CD14-positive monocyte (primary cell): ENCODE results near the gene DPY19L3. TPM values are rescaled to one million over a fixed set of nuclear protein-coding genes. Genes with fewer than 3 reads are reported as not detected.

Source experiments
- DNase-seq, 3 donors: peaks; one replicate each; pipeline ENCODE4 v3.0.0-alpha.2; 2011 to 2022
- H2AFZ ChIP-seq: 2 replicates; pipeline ENCODE4 v1.6.0; 2012; ENCODE audit warnings: mild to moderate bottlenecking, low read depth, low read length, inconsistent platforms; ENCODE audit not compliant: insufficient read depth, poor library complexity, severe bottlenecking
- H3K27ac ChIP-seq, 2 donors: 1 replicate in 1 of 2; 2 replicates in 1 of 2; pipeline ENCODE4 v1.5.1; 2012 to 2013; ENCODE audit warnings: low read length in 2 of 2, control low read depth in 1 of 2, inconsistent platforms in 1 of 2, low read depth in 1 of 2, mild to moderate bottlenecking in 1 of 2
- H3K27me3 ChIP-seq, 2 donors: one replicate each; pipeline versions ENCODE4 v1.6.0 to v1.6.1; 2011 to 2013; ENCODE audit warnings: low read length in 2 of 2; ENCODE audit not compliant: control insufficient read depth in 2 of 2, insufficient read depth in 2 of 2
- H3K36me3 ChIP-seq, 2 donors: replicated peaks in 1 of 2; 1 replicate in 1 of 2; 2 replicates in 1 of 2; pipeline versions ENCODE4 v1.5.1 to v1.6.1; 2012 to 2013; ENCODE audit warnings: low read length in 2 of 2, control low read depth in 1 of 2, inconsistent platforms in 1 of 2, mild to moderate bottlenecking in 1 of 2; ENCODE audit not compliant: insufficient read depth in 2 of 2, control insufficient read depth in 1 of 2
- H3K4me1 ChIP-seq, 2 donors: 1 replicate in 1 of 2; 2 replicates in 1 of 2; pipeline versions ENCODE4 v1.5.1 to v1.6.1; 2012 to 2013; ENCODE audit warnings: low read length in 2 of 2, control low read depth in 1 of 2, inconsistent platforms in 1 of 2, mild to moderate bottlenecking in 1 of 2, moderate library complexity in 1 of 2; ENCODE audit not compliant: insufficient read depth in 2 of 2, control insufficient read depth in 1 of 2
- H3K4me2 ChIP-seq: replicated peaks from 2 replicates; pipeline ENCODE3; 2012; ENCODE audit warnings: low read length, moderate library complexity, mild to moderate bottlenecking; ENCODE audit not compliant: poor library complexity, severe bottlenecking; ENCODE audit errors: extremely low read depth
- H3K4me3 ChIP-seq, 3 experiments: fragments of 200-600 bp in 1 of 3; sonication (generic) in 1 of 3; replicated peaks in 1 of 3; 1 replicate in 2 of 3; 2 replicates in 1 of 3; pipeline ENCODE4 v1.5.1; 2011 to 2013; ENCODE audit warnings: low read length in 3 of 3, mild to moderate bottlenecking in 3 of 3, control low read depth in 2 of 3, low read depth in 2 of 3, inconsistent platforms in 1 of 3, moderate library complexity in 1 of 3
- H3K79me2 ChIP-seq: 2 replicates; pipeline ENCODE4 v1.6.0; 2012; ENCODE audit warnings: mild to moderate bottlenecking, control low read depth, inconsistent platforms, low read length, moderate library complexity; ENCODE audit not compliant: insufficient read depth
- H3K9ac ChIP-seq: 2 replicates; pipeline ENCODE4 v1.6.0; 2017; ENCODE audit warnings: low read length, mild to moderate bottlenecking; ENCODE audit not compliant: insufficient read depth, poor library complexity, severe bottlenecking
- H3K9me3 ChIP-seq, 2 donors: replicated peaks in 1 of 2; 1 replicate in 1 of 2; 2 replicates in 1 of 2; pipeline versions ENCODE4 v1.5.1 to v1.6.1; 2012 to 2013; ENCODE audit warnings: low read length in 2 of 2, control low read depth in 1 of 2; ENCODE audit not compliant: control insufficient read depth in 1 of 2, insufficient read depth in 1 of 2
- H4K20me1 ChIP-seq: 2 replicates; pipeline ENCODE4 v1.6.0; 2012; ENCODE audit warnings: mild to moderate bottlenecking, low read length, control low read depth, moderate library complexity; ENCODE audit not compliant: insufficient read depth
- H3K27ac Mint-ChIP-seq, 7 donors: one replicate each; pipeline ENCODE4 v1.8.0; 2020; ENCODE audit warnings: mild to moderate bottlenecking in 7 of 7, mixed read lengths in 7 of 7, moderate library complexity in 6 of 7, inconsistent platforms in 2 of 7
- H3K27me3 Mint-ChIP-seq, 3 donors: one replicate each; pipeline ENCODE4 v1.8.0; 2021 to 2022; ENCODE audit warnings: low read depth in 3 of 3, mild to moderate bottlenecking in 3 of 3, mixed read lengths in 3 of 3, moderate library complexity in 3 of 3, inconsistent platforms in 1 of 3
- H3K36me3 Mint-ChIP-seq, 2 donors: one replicate each; pipeline ENCODE4 v1.8.0; 2020; ENCODE audit warnings: mixed read lengths in 2 of 2, inconsistent platforms in 1 of 2, mild to moderate bottlenecking in 1 of 2
- H3K4me1 Mint-ChIP-seq: one replicate; pipeline ENCODE4 v1.8.0; 2020; ENCODE audit warnings: mild to moderate bottlenecking, mixed read lengths
- H3K4me3 Mint-ChIP-seq, 2 donors: one replicate each; pipeline ENCODE4 v1.8.0; 2020; ENCODE audit warnings: mild to moderate bottlenecking in 2 of 2, mixed read lengths in 2 of 2, moderate library complexity in 1 of 2
- H3K9me3 Mint-ChIP-seq, 7 donors: one replicate each; pipeline ENCODE4 v1.8.0; 2020 to 2022; ENCODE audit warnings: mixed read lengths in 7 of 7, mild to moderate bottlenecking in 6 of 7, moderate library complexity in 6 of 7, inconsistent platforms in 2 of 7
- WGBS: methylation state at CpG from one replicate; pipeline ENCODE4 v1.1.5; 2013; ENCODE audit warnings: missing lambda C conversion rate; ENCODE audit not compliant: insufficient coverage; 5-methylcytosine and 5-hydroxymethylcytosine counted together
- intact Hi-C, 2 donors: fragments of 100-400 bp; cut with micrococcal nuclease; formaldehyde crosslinking; loops; one replicate each; pipeline versions ENCODE4 v1.15.0 to v1.15.1; 2023
- polyA plus RNA-seq, 3 donors: library from polyadenylated mRNA; depleted of rRNA in 1 of 3; unstranded in 2 of 3; stranded (reverse) in 1 of 3; fragments of 300-500 nt in 2 of 3; fragments of >200 nt in 1 of 3; fragmentation: Illumina TruSeq in 2 of 3; gene quantifications; 1 replicate in 2 of 3; 2 replicates in 1 of 3; pipeline ENCODE4 v1.2.3, GENCODE V29; 2012 to 2021
- TF ChIP-seq, protein P1 (sequence below): fragments of 200-600 bp; IDR thresholded peaks from one replicate; pipeline ENCODE4 v1.8.0; 2022; ENCODE audit warnings: antibody characterized with exemption, mild to moderate bottlenecking

DPY19L3 gene
- polyA plus RNA-seq, 3 donors, result 6.5 to 13.8 (median 7.7) TPM

DNA sequence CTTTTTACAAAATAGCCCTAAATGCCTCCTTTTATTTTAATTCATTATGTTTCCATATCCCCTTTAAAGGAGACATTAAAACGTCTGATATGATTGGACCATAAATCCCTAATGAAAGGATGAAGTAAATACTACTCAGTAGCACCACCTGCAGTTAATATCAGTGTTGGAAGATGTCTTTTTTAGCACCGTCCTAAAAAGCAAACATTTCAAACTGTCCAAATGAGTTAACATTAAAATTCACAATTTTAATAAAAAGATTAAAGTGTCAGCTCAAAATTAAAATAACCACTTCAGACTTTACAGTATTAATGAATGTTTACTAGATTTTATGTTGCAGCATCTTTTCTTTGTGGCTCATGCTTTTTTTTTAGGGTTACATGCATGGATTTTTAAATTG is 47.9 kb upstream of the DPY19L3 start:
- peaks cover 3 to 45% of the 10 kb centered on the region in 2 donors for H3K9me3 ChIP-seq
- H3K79me2 ChIP-seq, result no peaks in the 10 kb centered on the region
- H3K27me3 ChIP-seq, result peaks cover 98 to 99% of the 10 kb centered on the region in 2 donors
- peaks cover 18 to 36% of the 10 kb centered on the region in 2 donors for H3K36me3 Mint-ChIP-seq
- no peak overlapping the region for H3K27ac ChIP-seq
- H3K9ac ChIP-seq, result no peak overlapping the region
- TF ChIP-seq, protein P1, sequence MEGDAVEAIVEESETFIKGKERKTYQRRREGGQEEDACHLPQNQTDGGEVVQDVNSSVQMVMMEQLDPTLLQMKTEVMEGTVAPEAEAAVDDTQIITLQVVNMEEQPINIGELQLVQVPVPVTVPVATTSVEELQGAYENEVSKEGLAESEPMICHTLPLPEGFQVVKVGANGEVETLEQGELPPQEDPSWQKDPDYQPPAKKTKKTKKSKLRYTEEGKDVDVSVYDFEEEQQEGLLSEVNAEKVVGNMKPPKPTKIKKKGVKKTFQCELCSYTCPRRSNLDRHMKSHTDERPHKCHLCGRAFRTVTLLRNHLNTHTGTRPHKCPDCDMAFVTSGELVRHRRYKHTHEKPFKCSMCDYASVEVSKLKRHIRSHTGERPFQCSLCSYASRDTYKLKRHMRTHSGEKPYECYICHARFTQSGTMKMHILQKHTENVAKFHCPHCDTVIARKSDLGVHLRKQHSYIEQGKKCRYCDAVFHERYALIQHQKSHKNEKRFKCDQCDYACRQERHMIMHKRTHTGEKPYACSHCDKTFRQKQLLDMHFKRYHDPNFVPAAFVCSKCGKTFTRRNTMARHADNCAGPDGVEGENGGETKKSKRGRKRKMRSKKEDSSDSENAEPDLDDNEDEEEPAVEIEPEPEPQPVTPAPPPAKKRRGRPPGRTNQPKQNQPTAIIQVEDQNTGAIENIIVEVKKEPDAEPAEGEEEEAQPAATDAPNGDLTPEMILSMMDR, result peak; percentile 33
- H3K4me2 ChIP-seq, result no peak overlapping the region
- H3K4me3 ChIP-seq, result no peak overlapping the region
- no peak overlapping the region for H3K27ac Mint-ChIP-seq
- H2AFZ ChIP-seq, result no peak overlapping the region
- intact Hi-C loops, result no loop called here
- DNase-seq, result no peak
- peaks cover 0 to 34% (median 20%) of the 10 kb centered on the region in 7 donors for H3K9me3 Mint-ChIP-seq
- no peaks in the 10 kb centered on the region for H3K36me3 ChIP-seq
- WGBS, result no CpG with 5 or more reads among the region's 2 CpGs
- peaks cover 13% of the 10 kb centered on the region for H3K4me1 Mint-ChIP-seq
- H3K4me1 ChIP-seq, result peaks cover 7 to 11% of the 10 kb centered on the region in 2 donors
- H3K4me3 Mint-ChIP-seq, result peak overlapping the region in 1 of 2 donors; percentile 81
- H4K20me1 ChIP-seq, result peaks cover 36% of the 10 kb centered on the region
- peaks cover 94 to 97% (median 96%) of the 10 kb centered on the region in 3 donors for H3K27me3 Mint-ChIP-seq

DNA sequence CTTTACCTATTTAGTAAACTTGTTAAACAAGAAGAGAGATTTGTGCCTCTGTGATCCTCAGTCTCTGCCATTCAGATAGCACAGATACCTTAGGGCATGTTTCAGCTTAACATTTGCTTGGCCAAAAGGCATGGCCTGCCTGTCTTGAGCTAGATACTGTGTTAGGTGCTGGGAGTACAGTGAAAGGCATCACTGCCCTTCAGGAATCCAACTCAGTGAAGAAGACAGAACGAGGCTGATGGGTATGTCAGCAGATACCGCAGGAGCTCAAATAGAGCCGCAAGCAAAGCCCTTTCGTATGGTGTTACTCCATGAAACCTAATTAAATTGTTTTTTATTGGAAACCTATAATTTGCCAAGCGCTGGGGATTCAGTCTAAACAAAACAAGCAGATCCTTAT is 47.2 kb upstream of the DPY19L3 start:
- no peak overlapping the region for H3K27ac ChIP-seq
- H3K9me3 ChIP-seq, result peaks cover 3 to 44% of the 10 kb centered on the region in 2 donors
- Mint-ChIP-seq H3K36me3 (peaks cover 15 to 33% of the 10 kb centered on the region in 2 donors), H3K27ac (no peak overlapping the region), H3K4me1 (peaks cover 14% of the 10 kb centered on the region), H3K9me3 (peaks cover 0 to 30% (median 17%) of the 10 kb centered on the region in 7 donors), H3K27me3 (peaks cover 94 to 97% (median 96%) of the 10 kb centered on the region in 3 donors), H3K4me3 (peak overlapping the region in 1 of 2 donors; percentile 81)
- H3K4me1 ChIP-seq, result peaks cover 7 to 16% of the 10 kb centered on the region in 2 donors
- no peaks in the 10 kb centered on the region for H3K79me2 ChIP-seq
- H3K4me2 ChIP-seq, result no peak overlapping the region
- H4K20me1 ChIP-seq, result peaks cover 36% of the 10 kb centered on the region
- no peak overlapping the region for H3K9ac ChIP-seq
- 100% methylated on average over 2 of the region's 5 CpGs for WGBS
- no peak overlapping the region for H3K4me3 ChIP-seq
- H3K36me3 ChIP-seq, result no peaks in the 10 kb centered on the region
- H3K27me3 ChIP-seq, result peaks cover 98 to 99% of the 10 kb centered on the region in 2 donors
- no peak for DNase-seq
- intact Hi-C loops, result no loop called here
- TF ChIP-seq, protein P1, result no peak
- no peak overlapping the region for H2AFZ ChIP-seq
